Omental fat pad (tissue), 4 donors: ENCODE data around the gene FLNA. TPM values are rescaled to one million over a fixed set of nuclear protein-coding genes. Genes with fewer than 3 reads are reported as not detected.

Experiments used
- ATAC-seq: fragments of 150-250 bp; one replicate; pipeline ENCODE4 v1.9.1; 2016; ENCODE audit warnings: mild to moderate bottlenecking, moderate library complexity; ENCODE audit not compliant: low FRiP score
- DNase-seq: peaks from one replicate; pipeline ENCODE4 v3.0.0-alpha.2; 2019; ENCODE audit warnings: low spot score
- total RNA-seq, 4 donors: library from RNA; depleted of rRNA; stranded (reverse); fragments of >200 nt; gene quantifications; one replicate each; pipeline ENCODE4 v1.1.0, GENCODE V29; 2016
- TF ChIP-seq, protein P1 (sequence below), 3 donors: fragments of 450-650 bp; IDR thresholded peaks; one replicate each; pipeline ENCODE4 v1.5.1; 2016 to 2017; ENCODE audit warnings: antibody characterized with exemption in 3 of 3, mild to moderate bottlenecking in 3 of 3, moderate library complexity in 2 of 3

The FLNA gene
- total RNA-seq, 4 donors from 2014 or later = 496 to 1,133 (median 729) TPM

- DNase-seq = no peak
- ATAC-seq = no peak
- TF ChIP-seq, protein P1, sequence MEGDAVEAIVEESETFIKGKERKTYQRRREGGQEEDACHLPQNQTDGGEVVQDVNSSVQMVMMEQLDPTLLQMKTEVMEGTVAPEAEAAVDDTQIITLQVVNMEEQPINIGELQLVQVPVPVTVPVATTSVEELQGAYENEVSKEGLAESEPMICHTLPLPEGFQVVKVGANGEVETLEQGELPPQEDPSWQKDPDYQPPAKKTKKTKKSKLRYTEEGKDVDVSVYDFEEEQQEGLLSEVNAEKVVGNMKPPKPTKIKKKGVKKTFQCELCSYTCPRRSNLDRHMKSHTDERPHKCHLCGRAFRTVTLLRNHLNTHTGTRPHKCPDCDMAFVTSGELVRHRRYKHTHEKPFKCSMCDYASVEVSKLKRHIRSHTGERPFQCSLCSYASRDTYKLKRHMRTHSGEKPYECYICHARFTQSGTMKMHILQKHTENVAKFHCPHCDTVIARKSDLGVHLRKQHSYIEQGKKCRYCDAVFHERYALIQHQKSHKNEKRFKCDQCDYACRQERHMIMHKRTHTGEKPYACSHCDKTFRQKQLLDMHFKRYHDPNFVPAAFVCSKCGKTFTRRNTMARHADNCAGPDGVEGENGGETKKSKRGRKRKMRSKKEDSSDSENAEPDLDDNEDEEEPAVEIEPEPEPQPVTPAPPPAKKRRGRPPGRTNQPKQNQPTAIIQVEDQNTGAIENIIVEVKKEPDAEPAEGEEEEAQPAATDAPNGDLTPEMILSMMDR (IDR thresholded peaks at IDR 0.05) = no peak
Measured at GRCh38 chrX:154367474-154368308, 6.7 kb downstream of the FLNA start.

- DNase-seq (no peak), ATAC-seq (no peak)
- TF ChIP-seq, protein P1 (IDR thresholded peaks at IDR 0.05) = no peak
Measured at GRCh38 chrX:154366666-154367055, 7.8 kb downstream of the FLNA start.

DNA sequence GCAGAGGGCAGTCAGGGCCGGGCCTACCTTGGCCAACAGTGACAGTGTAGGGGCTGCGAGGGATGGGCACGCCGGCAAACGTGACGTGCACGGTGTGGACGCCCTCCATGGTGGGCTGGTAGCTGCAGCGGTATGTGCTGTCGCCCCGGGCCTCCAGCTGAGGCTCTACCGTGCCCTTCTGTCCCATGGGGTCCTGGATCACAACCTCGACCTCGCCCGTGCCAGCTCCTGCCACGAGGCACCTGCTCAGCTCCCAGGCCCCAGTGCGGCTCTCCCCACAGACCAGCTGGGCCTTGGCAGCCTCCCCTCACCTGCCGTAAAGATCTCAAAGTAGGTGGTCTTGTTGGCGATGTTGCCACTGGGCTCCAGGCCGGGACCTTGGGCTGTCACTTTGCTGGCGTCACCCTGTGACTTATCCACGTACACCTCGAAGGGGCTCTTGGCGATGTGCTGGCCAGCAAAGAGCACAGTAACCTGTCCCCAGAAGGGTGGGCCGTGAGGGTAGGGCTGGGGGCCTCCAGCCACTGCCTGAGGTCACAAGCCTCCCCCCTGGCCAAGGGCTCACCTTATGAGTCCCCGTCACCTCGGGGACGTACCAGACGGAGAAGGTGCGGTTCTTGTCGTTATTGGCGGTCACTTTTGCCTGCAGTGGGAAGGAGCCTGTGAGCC, 8.3 kb downstream of the FLNA start:
- DNase-seq (no peak), ATAC-seq (no peak)
- TF ChIP-seq, protein P1 (IDR thresholded peaks at IDR 0.05) = no peak

GRCh38 chrX:154365052-154365600, 9.3 kb downstream of the FLNA start:
- TF ChIP-seq, protein P1 (IDR thresholded peaks at IDR 0.05) = no peak
- ATAC-seq = no peak
- no peak for DNase-seq

GRCh38 chrX:154363706-154364439, 10.6 kb downstream of the FLNA start:
- TF ChIP-seq, protein P1 (IDR thresholded peaks at IDR 0.05) = no peak
- ATAC-seq = no peak
- DNase-seq = no peak

- DNase-seq = no peak
- ATAC-seq = no peak
- TF ChIP-seq, protein P1 (IDR thresholded peaks at IDR 0.05) = no peak
Measured at GRCh38 chrX:154362085-154362742, 12.2 kb downstream of the FLNA start.
